Prostate gland (tissue), 2 donors: ENCODE measurements around the gene DCUN1D2. TPM values are rescaled to one million over a fixed set of nuclear protein-coding genes. Genes with fewer than 3 reads are reported as not detected.
A peak's percentile ranks its signal among the peaks of the same experiment; 100 is the strongest.

Experiments
- DNase-seq: peaks from one replicate; pipeline ENCODE4 v3.0.0-alpha.2; 2019; ENCODE audit warnings: low spot score
- H3K27ac ChIP-seq, 2 donors: fragments of 200-600 bp; sonication (generic); 2 replicates each; pipeline ENCODE4 v1.5.1; 2017 to 2019
- H3K27me3 ChIP-seq: fragments of 200-600 bp; sonication (generic); replicated peaks from 2 replicates; pipeline ENCODE4 v1.5.1; 2019; ENCODE audit not compliant: insufficient read depth
- H3K36me3 ChIP-seq, 2 donors: fragments of 200-600 bp; sonication (generic); 1 replicate in 1 of 2; 2 replicates in 1 of 2; pipeline versions ENCODE4 v1.5.1 to v1.8.1; 2017 to 2019
- H3K4me1 ChIP-seq: fragments of 200-600 bp; sonication (generic); replicated peaks from 2 replicates; pipeline ENCODE4 v1.5.1; 2019
- H3K4me3 ChIP-seq, 2 donors: fragments of 200-600 bp; sonication (generic); 2 replicates each; pipeline ENCODE4 v1.5.1; 2017 to 2019
- H3K9me3 ChIP-seq: fragments of 200-600 bp; sonication (generic); 2 replicates; pipeline ENCODE4 v1.5.1; 2017
- POLR2A ChIP-seq: fragments of 450-650 bp; IDR thresholded peaks from one replicate; pipeline ENCODE4 v1.6.1; 2016; ENCODE audit warnings: antibody characterized with exemption, mild to moderate bottlenecking
- POLR2AphosphoS5 ChIP-seq: sonication (generic); formaldehyde crosslinking; IDR thresholded peaks from one replicate; pipeline ENCODE4 v1.6.1; 2017; ENCODE audit warnings: antibody characterized with exemption
- WGBS: methylation state at CpG from one replicate; pipeline ENCODE4 v1.1.5; 2018; 5-methylcytosine and 5-hydroxymethylcytosine counted together
- intact Hi-C: fragments of 100-400 bp; cut with DNase I; formaldehyde crosslinking; loops from one replicate; pipeline ENCODE4 v1.14.2; 2022
- total RNA-seq, 2 donors: library from RNA; depleted of rRNA; stranded (reverse); fragments of >200 nt; gene quantifications; one replicate each; pipeline ENCODE4 v1.1.0, GENCODE V29; 2016
- TF ChIP-seq, protein P1 (sequence below), 4 experiments: fragments of 200-600 bp in 2 of 4; fragments of 450-650 bp in 2 of 4; sonication (generic) in 2 of 4; IDR thresholded peaks; 1 replicate in 3 of 4; 2 replicates in 1 of 4; pipeline ENCODE4 v1.5.1; 2016 to 2019; ENCODE audit warnings: antibody characterized with exemption in 4 of 4, mild to moderate bottlenecking in 2 of 4, moderate library complexity in 2 of 4

DCUN1D2 gene
- 10 to 100 TPM; 11.0 to 48.0 TPM for total RNA-seq

- peak within 1 kb of the TSS; percentile 82 to 84 for H3K27ac ChIP-seq
- peak within 1 kb of the TSS; percentile 89 to 93 for H3K4me3 ChIP-seq
- intact Hi-C loops, result loop anchor here (10.0 kb wide), 1 partner anchor 336 kb away; the partner anchor contains the start of gene PROZ
- TF ChIP-seq, protein P1, sequence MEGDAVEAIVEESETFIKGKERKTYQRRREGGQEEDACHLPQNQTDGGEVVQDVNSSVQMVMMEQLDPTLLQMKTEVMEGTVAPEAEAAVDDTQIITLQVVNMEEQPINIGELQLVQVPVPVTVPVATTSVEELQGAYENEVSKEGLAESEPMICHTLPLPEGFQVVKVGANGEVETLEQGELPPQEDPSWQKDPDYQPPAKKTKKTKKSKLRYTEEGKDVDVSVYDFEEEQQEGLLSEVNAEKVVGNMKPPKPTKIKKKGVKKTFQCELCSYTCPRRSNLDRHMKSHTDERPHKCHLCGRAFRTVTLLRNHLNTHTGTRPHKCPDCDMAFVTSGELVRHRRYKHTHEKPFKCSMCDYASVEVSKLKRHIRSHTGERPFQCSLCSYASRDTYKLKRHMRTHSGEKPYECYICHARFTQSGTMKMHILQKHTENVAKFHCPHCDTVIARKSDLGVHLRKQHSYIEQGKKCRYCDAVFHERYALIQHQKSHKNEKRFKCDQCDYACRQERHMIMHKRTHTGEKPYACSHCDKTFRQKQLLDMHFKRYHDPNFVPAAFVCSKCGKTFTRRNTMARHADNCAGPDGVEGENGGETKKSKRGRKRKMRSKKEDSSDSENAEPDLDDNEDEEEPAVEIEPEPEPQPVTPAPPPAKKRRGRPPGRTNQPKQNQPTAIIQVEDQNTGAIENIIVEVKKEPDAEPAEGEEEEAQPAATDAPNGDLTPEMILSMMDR (IDR thresholded peaks at IDR 0.05), result peak in 1 of 4 experiments; percentile 25
- TF ChIP-seq POLR2AphosphoS5 (peak; percentile 59), POLR2A (peak; percentile 90)
- peaks cover 3% of the 10 kb centered on the region for H3K4me1 ChIP-seq
- H3K9me3 ChIP-seq, result no peaks in the 10 kb centered on the region
- H3K36me3 ChIP-seq, result no peaks in the 10 kb centered on the region
- under 1% methylated on average over 87 of the region's 115 CpGs for WGBS
- H3K27me3 ChIP-seq, result no peaks in the 10 kb centered on the region
- DNase-seq, result peak; percentile 92
These were observed at the start of gene DCUN1D2 for GRCh38 chr13:113490496-113491417. DCUN1D2 (minus strand) TSS chr13:113490711; CDS start chr13:113490669, 42 bp downstream.

GRCh38 chr13:113539822-113540221, 49.3 kb upstream of the DCUN1D2 start:
- no peaks in the 10 kb centered on the region for H3K36me3 ChIP-seq
- WGBS, result 89% methylated on average over 15 of the region's 15 CpGs
- DNase-seq, result no peak

GRCh38 chr13:113539176-113539575, 48.7 kb upstream of the DCUN1D2 start:
- Histone ChIP-seq H3K27ac (no peak overlapping the region), H3K4me3 (no peak overlapping the region), H3K4me1 (no peaks in the 10 kb centered on the region), H3K27me3 (no peaks in the 10 kb centered on the region), H3K36me3 (no peaks in the 10 kb centered on the region), H3K9me3 (no peaks in the 10 kb centered on the region)
- TF ChIP-seq POLR2A (no peak), POLR2AphosphoS5 (no peak)
- TF ChIP-seq, protein P1 (IDR thresholded peaks at IDR 0.05), result no peak
- 95% methylated on average over 18 of the region's 18 CpGs for WGBS
- DNase-seq, result no peak
- intact Hi-C loops, result no loop called here

More at GRCh38 chr13:113539822-113540221, 49.3 kb upstream of the DCUN1D2 start:
- intact Hi-C loops, result no loop called here
- no peak overlapping the region for H3K4me3 ChIP-seq
- H3K9me3 ChIP-seq, result no peaks in the 10 kb centered on the region
- TF ChIP-seq POLR2AphosphoS5, result no peak
- no peak for TF ChIP-seq POLR2A
- TF ChIP-seq, protein P1 (IDR thresholded peaks at IDR 0.05), result no peak
- H3K27ac ChIP-seq, result no peak overlapping the region
- H3K27me3 ChIP-seq, result no peaks in the 10 kb centered on the region
- H3K4me1 ChIP-seq, result no peaks in the 10 kb centered on the region

- Histone ChIP-seq H3K27me3 (no peaks in the 10 kb centered on the region), H3K9me3 (no peaks in the 10 kb centered on the region), H3K27ac (no peak overlapping the region), H3K4me3 (no peak overlapping the region), H3K36me3 (no peaks in the 10 kb centered on the region), H3K4me1 (no peaks in the 10 kb centered on the region)
- intact Hi-C loops, result no loop called here
- 42% methylated on average over 28 of the region's 28 CpGs for WGBS
- DNase-seq, result peak; percentile 50
- TF ChIP-seq POLR2A (no peak), POLR2AphosphoS5 (no peak)
- TF ChIP-seq, protein P1 (IDR thresholded peaks at IDR 0.05), result no peak
These were observed 48.2 kb upstream of the DCUN1D2 start for GRCh38 chr13:113538689-113539058.
